ENCODE measurements around the gene ALPL.

ALPL gene

GRCh38 chr1:21577933-21578332 is 68.7 kb downstream of the ALPL start:
- no peak overlapping the region for H2BK120ac ChIP-seq (ENCODE audit: insufficient read depth, low read length, poor library complexity)
- no peaks in the 10 kb centered on the region for H3K27me3 ChIP-seq (ENCODE audit: insufficient read depth, low read length)
- no peaks in the 10 kb centered on the region for H3K79me1 ChIP-seq (ENCODE audit: low read length)
- peaks cover 2% of the 10 kb centered on the region for H3K9me3 ChIP-seq (ENCODE audit: insufficient read depth, low read depth, low read length)
- no peak overlapping the region for H2BK5ac ChIP-seq (ENCODE audit: low read depth, low read length, poor library complexity)
- no peak overlapping the region for H3K9ac ChIP-seq (ENCODE audit: low read length)
- H3K79me2 ChIP-seq (ENCODE audit: control insufficient read depth, insufficient read depth, low read length, poor library complexity) = no peaks in the 10 kb centered on the region
- no peak overlapping the region for H2BK12ac ChIP-seq (ENCODE audit: low read length)
- H3K4ac ChIP-seq (ENCODE audit: low read depth, low read length) = no peak overlapping the region
- no peak overlapping the region for H3K4me2 ChIP-seq (ENCODE audit: low read length)
- no peak overlapping the region for H3K4me3 ChIP-seq (ENCODE audit: low read depth, low read length)
- no peak overlapping the region for H2AFZ ChIP-seq (ENCODE audit: insufficient read depth, low read length, poor library complexity)
- no peak overlapping the region for H4K91ac ChIP-seq (ENCODE audit: low read depth, low read length)
- H3K14ac ChIP-seq (ENCODE audit: low read length) = no peak overlapping the region
- H2AK5ac ChIP-seq (ENCODE audit: low read length) = no peak overlapping the region
- no peaks in the 10 kb centered on the region for H3K4me1 ChIP-seq (ENCODE audit: control insufficient read depth in 1 of 2, insufficient read depth in 2 of 2, low read length in 2 of 2)
- no peak for DNase-seq
- no peak overlapping the region for H4K8ac ChIP-seq (ENCODE audit: low read depth, low read length)
- no peak overlapping the region for H3K27ac ChIP-seq (ENCODE audit: low read depth, low read length)
- H3K23ac ChIP-seq (ENCODE audit: low read length) = no peak overlapping the region
- no peak overlapping the region for H3K18ac ChIP-seq (ENCODE audit: low read length)
- H3K36me3 ChIP-seq (ENCODE audit: control insufficient read depth in 1 of 2, insufficient read depth in 2 of 2, low read length in 2 of 2) = no peaks in the 10 kb centered on the region
- no peak overlapping the region for H4K12ac ChIP-seq (ENCODE audit: low read depth, low read length)
- WGBS (ENCODE audit: extremely low coverage, insufficient coverage, insufficient read length) = no CpG with 5 or more reads among the region's 9 CpGs

- H3K9ac ChIP-seq (ENCODE audit: low read length) = no peak overlapping the region
- H3K79me2 ChIP-seq (ENCODE audit: control insufficient read depth, insufficient read depth, low read length, poor library complexity) = no peaks in the 10 kb centered on the region
- no peak for DNase-seq
- H3K27ac ChIP-seq (ENCODE audit: low read depth, low read length) = no peak overlapping the region
- no peaks in the 10 kb centered on the region for H3K79me1 ChIP-seq (ENCODE audit: low read length)
- H3K36me3 ChIP-seq (ENCODE audit: control insufficient read depth in 1 of 2, insufficient read depth in 2 of 2, low read length in 2 of 2) = no peaks in the 10 kb centered on the region
- H2AK5ac ChIP-seq (ENCODE audit: low read length) = no peak overlapping the region
- no peak overlapping the region for H3K18ac ChIP-seq (ENCODE audit: low read length)
- H3K4ac ChIP-seq (ENCODE audit: low read depth, low read length) = no peak overlapping the region
- H3K4me1 ChIP-seq (ENCODE audit: control insufficient read depth in 1 of 2, insufficient read depth in 2 of 2, low read length in 2 of 2) = no peaks in the 10 kb centered on the region
- peaks cover 2% of the 10 kb centered on the region for H3K9me3 ChIP-seq (ENCODE audit: insufficient read depth, low read depth, low read length)
- H4K91ac ChIP-seq (ENCODE audit: low read depth, low read length) = no peak overlapping the region
- no peak overlapping the region for H3K14ac ChIP-seq (ENCODE audit: low read length)
- no peak overlapping the region for H3K4me2 ChIP-seq (ENCODE audit: low read length)
- WGBS (ENCODE audit: extremely low coverage, insufficient coverage, insufficient read length) = no CpG with 5 or more reads among the region's 3 CpGs
- H3K23ac ChIP-seq (ENCODE audit: low read length) = no peak overlapping the region
- no peak overlapping the region for H2BK12ac ChIP-seq (ENCODE audit: low read length)
- H2BK5ac ChIP-seq (ENCODE audit: low read depth, low read length, poor library complexity) = no peak overlapping the region
- no peak overlapping the region for H2BK120ac ChIP-seq (ENCODE audit: insufficient read depth, low read length, poor library complexity)
- H2AFZ ChIP-seq (ENCODE audit: insufficient read depth, low read length, poor library complexity) = no peak overlapping the region
- H4K8ac ChIP-seq (ENCODE audit: low read depth, low read length) = no peak overlapping the region
- H3K27me3 ChIP-seq (ENCODE audit: insufficient read depth, low read length) = no peaks in the 10 kb centered on the region
- no peak overlapping the region for H4K12ac ChIP-seq (ENCODE audit: low read depth, low read length)
- H3K4me3 ChIP-seq (ENCODE audit: low read depth, low read length) = no peak overlapping the region
Measured at GRCh38 chr1:21579791-21580190, 70.6 kb downstream of the ALPL start.

GRCh38 chr1:21584096-21584495 is 74.9 kb downstream of the ALPL start:
- Histone ChIP-seq H2BK5ac (ENCODE audit: low read depth, low read length, poor library complexity) (no peak overlapping the region), H3K79me2 (ENCODE audit: control insufficient read depth, insufficient read depth, low read length, poor library complexity) (no peaks in the 10 kb centered on the region), H3K79me1 (ENCODE audit: low read length) (no peaks in the 10 kb centered on the region), H4K8ac (ENCODE audit: low read depth, low read length) (no peak overlapping the region), H2BK120ac (ENCODE audit: insufficient read depth, low read length, poor library complexity) (no peak overlapping the region), H3K9ac (ENCODE audit: low read length) (no peak overlapping the region), H3K18ac (ENCODE audit: low read length) (no peak overlapping the region), H3K36me3 (ENCODE audit: control insufficient read depth in 1 of 2, insufficient read depth in 2 of 2, low read length in 2 of 2) (no peaks in the 10 kb centered on the region), H3K9me3 (ENCODE audit: insufficient read depth, low read depth, low read length) (no peaks in the 10 kb centered on the region), H3K4me2 (ENCODE audit: low read length) (no peak overlapping the region), H3K4ac (ENCODE audit: low read depth, low read length) (no peak overlapping the region), H4K91ac (ENCODE audit: low read depth, low read length) (no peak overlapping the region), H2BK12ac (ENCODE audit: low read length) (no peak overlapping the region), H3K27me3 (ENCODE audit: insufficient read depth, low read length) (no peaks in the 10 kb centered on the region), H3K4me1 (ENCODE audit: control insufficient read depth in 1 of 2, insufficient read depth in 2 of 2, low read length in 2 of 2) (peaks cover 0 to 2% of the 10 kb centered on the region in 2 experiments), H2AK5ac (ENCODE audit: low read length) (no peak overlapping the region), H3K23ac (ENCODE audit: low read length) (no peak overlapping the region), H3K27ac (ENCODE audit: low read depth, low read length) (no peak overlapping the region), H4K12ac (ENCODE audit: low read depth, low read length) (no peak overlapping the region), H2AFZ (ENCODE audit: insufficient read depth, low read length, poor library complexity) (no peak overlapping the region), H3K4me3 (ENCODE audit: low read depth, low read length) (no peak overlapping the region), H3K14ac (ENCODE audit: low read length) (no peak overlapping the region)
- no CpG with 5 or more reads among the region's 10 CpGs for WGBS (ENCODE audit: extremely low coverage, insufficient coverage, insufficient read length)
- DNase-seq = no peak

GRCh38 chr1:21585037-21585436 is 75.8 kb downstream of the ALPL start:
- no peak overlapping the region for H2BK5ac ChIP-seq (ENCODE audit: low read depth, low read length, poor library complexity)
- H3K79me2 ChIP-seq (ENCODE audit: control insufficient read depth, insufficient read depth, low read length, poor library complexity) = no peaks in the 10 kb centered on the region
- no peak overlapping the region for H2BK12ac ChIP-seq (ENCODE audit: low read length)
- no peak overlapping the region for H2AFZ ChIP-seq (ENCODE audit: insufficient read depth, low read length, poor library complexity)
- no CpG with 5 or more reads among the region's 9 CpGs for WGBS (ENCODE audit: extremely low coverage, insufficient coverage, insufficient read length)
- no peaks in the 10 kb centered on the region for H3K27me3 ChIP-seq (ENCODE audit: insufficient read depth, low read length)
- no peak overlapping the region for H2AK5ac ChIP-seq (ENCODE audit: low read length)
- H3K14ac ChIP-seq (ENCODE audit: low read length) = no peak overlapping the region
- no peak overlapping the region for H3K4ac ChIP-seq (ENCODE audit: low read depth, low read length)
- no peak for DNase-seq
- no peak overlapping the region for H3K4me3 ChIP-seq (ENCODE audit: low read depth, low read length)
- no peaks in the 10 kb centered on the region for H3K79me1 ChIP-seq (ENCODE audit: low read length)
- no peak overlapping the region for H4K91ac ChIP-seq (ENCODE audit: low read depth, low read length)
- H4K12ac ChIP-seq (ENCODE audit: low read depth, low read length) = no peak overlapping the region
- H3K4me2 ChIP-seq (ENCODE audit: low read length) = no peak overlapping the region
- no peak overlapping the region for H3K23ac ChIP-seq (ENCODE audit: low read length)
- H3K9me3 ChIP-seq (ENCODE audit: insufficient read depth, low read depth, low read length) = no peaks in the 10 kb centered on the region
- no peaks in the 10 kb centered on the region for H3K36me3 ChIP-seq (ENCODE audit: control insufficient read depth in 1 of 2, insufficient read depth in 2 of 2, low read length in 2 of 2)
- no peak overlapping the region for H3K18ac ChIP-seq (ENCODE audit: low read length)
- H3K27ac ChIP-seq (ENCODE audit: low read depth, low read length) = no peak overlapping the region
- no peak overlapping the region for H4K8ac ChIP-seq (ENCODE audit: low read depth, low read length)
- H2BK120ac ChIP-seq (ENCODE audit: insufficient read depth, low read length, poor library complexity) = no peak overlapping the region
- H3K9ac ChIP-seq (ENCODE audit: low read length) = no peak overlapping the region
- peaks cover 2 to 3% of the 10 kb centered on the region in 2 experiments for H3K4me1 ChIP-seq (ENCODE audit: control insufficient read depth in 1 of 2, insufficient read depth in 2 of 2, low read length in 2 of 2)
